Tibial nerve (tissue), 4 donors: ENCODE results near the gene IL18R1. TPM values are rescaled to one million over a fixed set of nuclear protein-coding genes. Genes with fewer than 3 reads are reported as not detected.

Source experiments
- DNase-seq, 2 donors: peaks; one replicate each; pipeline ENCODE4 v3.0.0-alpha.2; 2019; ENCODE audit warnings: low spot score in 2 of 2
- H3K27ac ChIP-seq, 4 donors: fragments of 200-600 bp; sonication (generic) in 3 of 4; one replicate each; pipeline ENCODE4 v1.5.1; 2017 to 2019; ENCODE audit warnings: mild to moderate bottlenecking in 1 of 4
- H3K27me3 ChIP-seq, 2 donors: fragments of 200-600 bp; sonication (generic) in 1 of 2; one replicate each; pipeline versions ENCODE4 v1.5.1 to v1.6.0; 2017 to 2019
- H3K36me3 ChIP-seq, 3 donors: fragments of 200-600 bp; sonication (generic); one replicate each; pipeline ENCODE4 v1.5.1; 2018 to 2019
- H3K4me1 ChIP-seq, 4 donors: fragments of 200-600 bp; sonication (generic) in 3 of 4; one replicate each; pipeline ENCODE4 v1.5.1; 2017 to 2019
- H3K4me3 ChIP-seq, 4 donors: fragments of 200-600 bp; sonication (generic) in 3 of 4; one replicate each; pipeline ENCODE4 v1.5.1; 2017 to 2019; ENCODE audit warnings: mild to moderate bottlenecking in 1 of 4, moderate library complexity in 1 of 4
- H3K9me3 ChIP-seq, 4 donors: fragments of 200-600 bp; sonication (generic) in 3 of 4; one replicate each; pipeline ENCODE4 v1.5.1; 2017 to 2019
- CTCF ChIP-seq, 5 experiments: fragments of 200-600 bp in 3 of 5; fragments of 450-650 bp in 2 of 5; sonication (generic) in 3 of 5; IDR thresholded peaks; one replicate each; pipeline ENCODE4 v1.5.1; 2016 to 2019; ENCODE audit warnings: antibody characterized with exemption in 5 of 5, mild to moderate bottlenecking in 3 of 5, moderate library complexity in 2 of 5
- EP300 ChIP-seq, 2 donors: sonication (generic); formaldehyde crosslinking; IDR thresholded peaks; one replicate each; pipeline ENCODE4 v1.6.1; 2017; ENCODE audit warnings: antibody characterized with exemption in 2 of 2, mild to moderate bottlenecking in 1 of 2
- POLR2A ChIP-seq, 2 donors: fragments of 450-650 bp; IDR thresholded peaks; one replicate each; pipeline ENCODE4 v1.6.1; 2017; ENCODE audit warnings: antibody characterized with exemption in 2 of 2, mild to moderate bottlenecking in 2 of 2, moderate library complexity in 2 of 2
- WGBS, 2 donors: methylation state at CpG; one replicate each; pipeline ENCODE4 v1.1.5; 2018; 5-methylcytosine and 5-hydroxymethylcytosine counted together
- total RNA-seq, 4 donors: library from RNA; depleted of rRNA; stranded (reverse); fragments of >200 nt; gene quantifications; one replicate each; pipeline ENCODE4 v1.1.0, GENCODE V29; 2016

The IL18R1 gene
- total RNA-seq, 4 donors from 2014 or later, result 1.7 to 3.9 (median 3.8) TPM

- Histone ChIP-seq H3K27me3 (no peaks in the 10 kb centered on the region), H3K27ac (no peak overlapping the region), H3K36me3 (no peaks in the 10 kb centered on the region), H3K9me3 (no peaks in the 10 kb centered on the region), H3K4me3 (no peak overlapping the region), H3K4me1 (no peaks in the 10 kb centered on the region)
- no peak for DNase-seq
- 83% methylated on average over 2 of the region's 2 CpGs for WGBS, 2 donors
- TF ChIP-seq CTCF (IDR thresholded peaks at IDR 0.05) (no peak), EP300 (IDR thresholded peaks at IDR 0.05) (no peak), POLR2A (IDR thresholded peaks at IDR 0.05) (no peak)
Observed at GRCh38 chr2:102435741-102436140, 80.1 kb downstream of the IL18R1 start.

DNA sequence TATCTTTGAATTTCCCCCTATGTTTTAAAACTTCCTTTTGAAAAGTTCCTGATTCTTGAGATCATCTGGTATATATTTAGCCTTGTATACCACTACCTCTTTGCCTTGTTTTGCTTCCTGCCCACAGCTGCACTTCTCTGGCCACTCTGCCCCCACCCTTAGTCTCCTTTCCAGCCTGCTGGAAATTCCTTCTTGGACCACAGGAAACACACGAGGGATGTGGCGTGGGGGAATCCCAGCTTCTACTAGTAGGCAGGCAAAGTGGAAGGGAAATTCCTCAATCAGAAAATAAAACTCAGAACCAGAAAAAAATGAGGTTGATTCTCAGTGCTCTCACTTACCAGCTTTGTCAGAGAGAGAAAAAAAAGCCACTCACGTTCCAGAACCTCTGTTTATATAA lies 80.7 kb downstream of the IL18R1 start:
- H3K9me3 ChIP-seq, result no peaks in the 10 kb centered on the region
- H3K27me3 ChIP-seq, result no peaks in the 10 kb centered on the region
- DNase-seq, result no peak
- no peak overlapping the region for H3K27ac ChIP-seq
- no peaks in the 10 kb centered on the region for H3K4me1 ChIP-seq
- 19 to 22% methylated on average over 3 of the region's 3 CpGs for whole genome bisulfite sequencing, 2 donors
- no peaks in the 10 kb centered on the region for H3K36me3 ChIP-seq
- no peak overlapping the region for H3K4me3 ChIP-seq
- TF ChIP-seq CTCF (IDR thresholded peaks at IDR 0.05) (no peak), EP300 (IDR thresholded peaks at IDR 0.05) (no peak), POLR2A (IDR thresholded peaks at IDR 0.05) (no peak)

DNA sequence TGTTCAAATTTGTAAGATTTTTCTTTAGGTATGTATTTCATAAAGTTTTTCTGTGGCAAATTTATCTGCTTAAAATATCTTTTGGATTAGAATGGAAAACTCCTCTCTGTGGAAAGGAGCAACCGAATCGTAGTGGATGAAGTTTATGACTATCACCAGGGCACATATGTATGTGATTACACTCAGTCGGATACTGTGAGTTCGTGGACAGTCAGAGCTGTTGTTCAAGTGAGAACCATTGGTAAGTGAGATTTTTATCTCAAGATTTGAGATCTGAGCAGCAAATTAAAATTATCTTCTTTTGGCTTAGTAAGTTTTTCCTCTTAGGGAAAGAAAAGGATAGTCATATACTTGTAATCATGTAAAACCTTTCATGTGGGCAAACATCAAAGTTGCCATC lies 81.5 kb downstream of the IL18R1 start:
- Histone ChIP-seq H3K27me3 (no peaks in the 10 kb centered on the region), H3K36me3 (no peaks in the 10 kb centered on the region), H3K4me3 (no peak overlapping the region), H3K9me3 (no peaks in the 10 kb centered on the region), H3K4me1 (no peaks in the 10 kb centered on the region), H3K27ac (no peak overlapping the region)
- DNase-seq, result no peak
- WGBS, 2 donors, result 68 to 76% methylated on average over 4 of the region's 4 CpGs
- no peak for TF ChIP-seq CTCF (IDR thresholded peaks at IDR 0.05)
- no peak for TF ChIP-seq POLR2A (IDR thresholded peaks at IDR 0.05)
- TF ChIP-seq EP300 (IDR thresholded peaks at IDR 0.05), result no peak

DNA sequence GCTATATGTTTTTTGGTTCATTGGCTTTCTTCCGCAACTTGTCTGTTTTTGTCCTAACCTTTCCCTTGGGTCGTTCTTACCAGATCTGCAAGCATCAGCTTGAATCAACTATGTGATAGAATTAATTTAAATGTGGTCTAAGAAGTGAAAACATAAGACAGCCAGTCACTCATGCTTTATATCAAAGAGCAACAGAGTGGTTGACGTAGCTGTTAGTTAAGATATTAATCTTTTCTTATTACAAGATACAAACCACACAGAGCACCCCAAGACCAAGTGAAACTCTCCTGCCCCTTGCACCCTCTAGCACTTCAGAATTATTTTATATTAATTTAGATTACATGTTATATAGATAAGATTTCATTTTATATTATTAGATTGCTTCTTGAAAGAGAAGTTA lies 82.5 kb downstream of the IL18R1 start:
- H3K4me1 ChIP-seq, result peaks cover 0 to 4% (median 0%) of the 10 kb centered on the region in 4 donors
- H3K9me3 ChIP-seq, result no peaks in the 10 kb centered on the region
- DNase-seq, result no peak
- no peaks in the 10 kb centered on the region for H3K27me3 ChIP-seq
- no peak overlapping the region for H3K27ac ChIP-seq
- WGBS, 2 donors, result 87 to 94% methylated on average over 3 of the region's 3 CpGs
- H3K4me3 ChIP-seq, result no peak overlapping the region
- H3K36me3 ChIP-seq, result no peaks in the 10 kb centered on the region
- TF ChIP-seq EP300 (IDR thresholded peaks at IDR 0.05) (no peak), CTCF (IDR thresholded peaks at IDR 0.05) (no peak), POLR2A (IDR thresholded peaks at IDR 0.05) (no peak)

GRCh38 chr2:102438578-102438977 lies 83.0 kb downstream of the IL18R1 start:
- no peaks in the 10 kb centered on the region for H3K36me3 ChIP-seq
- no peak overlapping the region for H3K27ac ChIP-seq
- H3K27me3 ChIP-seq, result no peaks in the 10 kb centered on the region
- no peak overlapping the region for H3K4me3 ChIP-seq
- no peak for DNase-seq
- no peaks in the 10 kb centered on the region for H3K9me3 ChIP-seq
- H3K4me1 ChIP-seq, result peaks cover 0 to 6% (median 0%) of the 10 kb centered on the region in 4 donors
- 94 to 98% methylated on average over 2 of the region's 2 CpGs for WGBS, 2 donors
- TF ChIP-seq EP300 (IDR thresholded peaks at IDR 0.05) (no peak), POLR2A (IDR thresholded peaks at IDR 0.05) (no peak), CTCF (IDR thresholded peaks at IDR 0.05) (no peak)
